CD4-positive, CD25-positive, alpha-beta regulatory T cell (primary cell): Measurements from ENCODE around the gene APC. TPM values are rescaled to one million over a fixed set of nuclear protein-coding genes. Genes with fewer than 3 reads are reported as not detected.

Source experiments
- ATAC-seq, 2 donors: fragments of 150-1000 bp; cut with Tn5 transposase; one replicate each; pipeline ENCODE4 v1.10.0; 2021; ENCODE audit warnings: low read depth in 2 of 2, moderate number of reproducible peaks in 2 of 2, moderate library complexity in 1 of 2
- DNase-seq, 3 donors: peaks; one replicate each; pipeline versions ENCODE4 v3.0.0 to v3.0.0-alpha.2; 2012 to 2022; ENCODE audit warnings: mixed read lengths in 1 of 3
- H3K27ac ChIP-seq: one replicate; pipeline ENCODE4 v1.7.0; 2013; ENCODE audit warnings: mild to moderate bottlenecking, low read length; ENCODE audit not compliant: insufficient read depth, poor library complexity, severe bottlenecking
- H3K27me3 ChIP-seq: one replicate; pipeline ENCODE4 v1.7.0; 2013; ENCODE audit warnings: low read length; ENCODE audit not compliant: control insufficient read depth, insufficient read depth
- H3K36me3 ChIP-seq: one replicate; pipeline ENCODE4 v1.7.0; 2013; ENCODE audit warnings: mild to moderate bottlenecking, low read length, moderate library complexity; ENCODE audit not compliant: control insufficient read depth, insufficient read depth
- H3K4me1 ChIP-seq: 2 replicates; pipeline ENCODE4 v1.7.0; 2013; ENCODE audit warnings: mild to moderate bottlenecking, low read length; ENCODE audit not compliant: insufficient read depth, control insufficient read depth, poor library complexity, severe bottlenecking
- H3K4me3 ChIP-seq: one replicate; pipeline ENCODE4 v1.7.0; 2013; ENCODE audit warnings: low read depth, mild to moderate bottlenecking, low read length, moderate library complexity
- H3K9me3 ChIP-seq, 2 experiments: 1 replicate in 1 of 2; 2 replicates in 1 of 2; pipeline ENCODE4 v1.7.0; 2013; ENCODE audit warnings: low read length in 2 of 2, mild to moderate bottlenecking in 1 of 2, moderate library complexity in 1 of 2; ENCODE audit not compliant: control insufficient read depth in 2 of 2
- H3K27ac Mint-ChIP-seq, 3 donors: one replicate each; pipeline ENCODE4 v1.8.0; 2020 to 2022; ENCODE audit warnings: mild to moderate bottlenecking in 3 of 3, mixed read lengths in 3 of 3, moderate library complexity in 2 of 3
- H3K27me3 Mint-ChIP-seq: one replicate; pipeline ENCODE4 v1.8.0; 2022; ENCODE audit warnings: mild to moderate bottlenecking, mixed read lengths
- H3K36me3 Mint-ChIP-seq: one replicate; pipeline ENCODE4 v1.8.0; 2020; ENCODE audit warnings: mixed read lengths
- H3K4me1 Mint-ChIP-seq, 4 donors: one replicate each; pipeline ENCODE4 v1.8.0; 2020 to 2022; ENCODE audit warnings: mixed read lengths in 4 of 4, mild to moderate bottlenecking in 1 of 4
- H3K4me3 Mint-ChIP-seq, 4 donors: one replicate each; pipeline ENCODE4 v1.8.0; 2020 to 2022; ENCODE audit warnings: mild to moderate bottlenecking in 4 of 4, mixed read lengths in 4 of 4, moderate library complexity in 3 of 4
- H3K9me3 Mint-ChIP-seq, 7 donors: one replicate each; pipeline ENCODE4 v1.8.0; 2020 to 2022; ENCODE audit warnings: mixed read lengths in 7 of 7, mild to moderate bottlenecking in 3 of 7, moderate library complexity in 2 of 7
- polyA plus RNA-seq, 4 donors: library from polyadenylated mRNA; unstranded; fragments of 300-500 nt; fragmentation: Illumina TruSeq; gene quantifications; one replicate each; pipeline ENCODE4 v1.2.3, GENCODE V29; 2021
- total RNA-seq: library from RNA; stranded (reverse); gene quantifications from one replicate; pipeline ENCODE4 v1.2.3, GENCODE V29; 2022

The APC gene
- total and polyA plus RNA-seq, 5 donors from 2014 or later: 7.6 to 40.5 (median 21.4) TPM

DNA sequence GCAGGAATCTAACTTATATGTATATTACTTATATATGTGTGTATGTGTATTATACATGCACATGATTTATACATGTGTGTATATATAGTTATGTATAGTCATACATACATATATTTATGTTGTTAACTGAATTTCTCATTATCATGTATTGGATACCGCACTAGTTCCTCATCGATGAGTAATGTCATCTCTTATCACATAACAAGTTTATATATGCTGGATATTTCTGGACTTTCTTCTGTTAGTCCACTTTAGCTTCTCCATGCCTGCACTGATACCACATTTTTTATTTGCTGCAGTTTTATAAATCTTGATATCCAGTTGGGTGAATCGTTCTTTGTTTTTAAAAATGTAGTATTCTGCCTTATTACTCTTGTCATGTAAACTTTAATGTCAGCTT lies 50.2 kb downstream of the APC start:
- Histone ChIP-seq H3K27ac (no peak overlapping the region), H3K27me3 (no peaks in the 10 kb centered on the region), H3K4me3 (no peak overlapping the region), H3K9me3 (no peaks in the 10 kb centered on the region), H3K4me1 (no peaks in the 10 kb centered on the region), H3K36me3 (peaks cover 24% of the 10 kb centered on the region)
- Mint-ChIP-seq H3K27me3 (no peaks in the 10 kb centered on the region), H3K36me3 (peaks cover 21% of the 10 kb centered on the region), H3K27ac (no peak overlapping the region), H3K4me1 (peaks cover 0 to 2% (median 0%) of the 10 kb centered on the region in 4 donors), H3K4me3 (no peak overlapping the region), H3K9me3 (no peaks in the 10 kb centered on the region)
- ATAC-seq: no peak
- DNase-seq: no peak

DNA sequence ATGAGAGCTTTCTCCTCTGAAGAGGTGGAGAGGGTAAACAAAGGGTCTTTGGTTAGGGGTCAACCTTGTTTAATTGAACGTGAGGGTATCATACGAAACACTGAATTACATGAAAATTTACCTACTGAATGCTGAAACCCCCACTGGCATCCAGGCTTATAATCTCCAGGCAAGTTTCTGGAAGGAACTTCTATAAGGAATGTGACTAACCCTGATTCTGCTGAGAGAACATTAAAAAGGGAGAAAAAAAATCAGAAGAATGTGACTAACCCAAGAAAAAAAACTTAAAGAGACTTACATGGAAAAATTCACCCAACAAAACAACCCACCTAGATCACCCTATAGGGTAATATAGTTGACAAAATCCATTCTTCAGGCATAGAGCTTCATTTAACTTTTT lies 55.5 kb downstream of the APC start:
- H3K4me3 ChIP-seq: no peak overlapping the region
- ATAC-seq (no peak), DNase-seq (no peak)
- peaks cover 39% of the 10 kb centered on the region for H3K36me3 ChIP-seq
- H3K27me3 Mint-ChIP-seq: no peaks in the 10 kb centered on the region
- H3K27ac ChIP-seq: no peak overlapping the region
- H3K4me1 Mint-ChIP-seq: peaks cover 2 to 12% (median 4%) of the 10 kb centered on the region in 4 donors
- H3K4me1 ChIP-seq: no peaks in the 10 kb centered on the region
- H3K9me3 Mint-ChIP-seq: no peaks in the 10 kb centered on the region
- peaks cover 38% of the 10 kb centered on the region for H3K36me3 Mint-ChIP-seq
- no peaks in the 10 kb centered on the region for H3K27me3 ChIP-seq
- no peak overlapping the region for H3K27ac Mint-ChIP-seq
- H3K4me3 Mint-ChIP-seq: no peak overlapping the region
- no peaks in the 10 kb centered on the region for H3K9me3 ChIP-seq

DNA sequence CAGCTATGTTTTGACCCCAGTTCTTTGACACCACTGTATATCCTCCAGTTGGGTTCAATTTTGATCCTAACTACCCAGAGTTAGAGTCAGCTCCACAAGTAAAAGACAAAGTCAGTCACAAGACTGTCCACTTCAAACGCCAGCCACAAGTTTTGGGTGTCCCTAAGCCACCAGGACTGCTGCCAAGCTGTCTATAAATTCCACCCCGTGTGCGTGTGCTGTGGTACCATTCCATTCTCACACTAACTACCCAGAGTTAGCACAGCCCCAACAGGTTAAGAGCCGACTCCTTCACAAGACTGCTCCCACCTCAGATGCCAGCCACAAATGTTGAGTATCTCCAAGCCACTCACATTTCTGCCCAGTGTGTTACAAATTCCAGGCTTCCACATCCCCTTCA lies 56.7 kb downstream of the APC start:
- Histone ChIP-seq H3K27me3 (no peaks in the 10 kb centered on the region), H3K4me3 (no peak overlapping the region), H3K9me3 (no peaks in the 10 kb centered on the region), H3K4me1 (no peaks in the 10 kb centered on the region), H3K27ac (no peak overlapping the region), H3K36me3 (peaks cover 39% of the 10 kb centered on the region)
- Mint-ChIP-seq H3K4me3 (no peak overlapping the region), H3K9me3 (no peaks in the 10 kb centered on the region), H3K27ac (no peak overlapping the region), H3K27me3 (no peaks in the 10 kb centered on the region), H3K4me1 (peaks cover 3 to 12% (median 5%) of the 10 kb centered on the region in 4 donors), H3K36me3 (peaks cover 41% of the 10 kb centered on the region)
- DNase-seq (no peak), ATAC-seq (no peak)

DNA sequence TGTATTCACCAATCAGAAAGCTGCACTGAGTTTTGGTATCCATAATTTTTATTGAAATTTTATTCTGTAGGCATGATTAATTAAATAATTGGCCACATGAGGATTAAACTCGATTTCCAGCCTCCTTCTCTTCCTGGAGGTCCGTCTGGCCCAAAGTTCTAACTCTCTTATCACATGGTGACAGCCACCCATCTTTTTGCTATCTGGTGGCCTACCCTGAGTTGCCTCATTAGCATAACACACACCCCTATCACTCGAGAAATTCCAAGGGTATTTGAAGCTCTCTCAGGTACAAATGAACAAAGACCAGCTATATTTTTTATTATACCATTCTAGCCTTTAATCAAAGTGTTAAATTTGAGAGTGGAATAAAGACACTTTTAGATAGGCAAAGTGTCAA lies 57.7 kb downstream of the APC start:
- no peak for ATAC-seq
- H3K36me3 Mint-ChIP-seq: peaks cover 41% of the 10 kb centered on the region

DNA sequence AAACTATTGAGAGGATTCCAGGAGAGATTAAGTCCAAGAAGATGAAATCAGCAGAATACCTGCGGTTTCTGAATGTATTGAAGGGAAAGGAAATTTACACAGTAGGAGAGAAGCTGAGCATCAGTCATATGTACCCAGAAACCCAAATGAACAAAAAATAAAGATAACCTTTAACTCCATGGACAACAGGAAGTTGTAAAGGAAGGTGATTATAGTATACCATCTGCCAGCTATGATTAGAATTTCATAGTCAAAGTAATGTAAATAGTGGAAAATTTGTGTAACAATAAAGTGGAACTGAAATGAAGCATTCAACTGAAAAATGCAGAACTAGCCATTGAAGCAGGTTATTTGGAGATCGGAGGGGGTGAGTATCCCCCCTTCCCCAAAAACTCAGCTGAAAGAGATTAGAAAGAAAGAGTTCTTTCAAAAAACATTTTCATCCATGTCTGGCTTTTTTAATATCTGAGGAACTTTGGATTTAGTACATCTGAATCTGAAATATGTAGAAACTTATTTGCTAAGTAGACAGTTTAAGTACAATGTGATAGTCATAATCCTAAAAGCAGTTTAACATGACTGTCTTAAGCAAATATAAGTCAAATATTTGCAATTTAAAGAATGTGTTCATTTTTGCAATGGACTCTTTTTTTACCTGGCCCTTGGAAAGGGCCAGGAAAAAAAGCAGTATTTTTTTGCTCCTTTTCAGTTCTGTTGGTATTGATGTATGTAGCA lies 58.4 kb downstream of the APC start:
- Histone ChIP-seq H3K9me3 (no peaks in the 10 kb centered on the region), H3K27ac (no peak overlapping the region), H3K36me3 (peaks cover 46% of the 10 kb centered on the region), H3K4me3 (no peak overlapping the region), H3K27me3 (no peaks in the 10 kb centered on the region), H3K4me1 (no peaks in the 10 kb centered on the region)
- H3K27me3 Mint-ChIP-seq: no peaks in the 10 kb centered on the region
- H3K36me3 Mint-ChIP-seq: peaks cover 44% of the 10 kb centered on the region
- no peaks in the 10 kb centered on the region for H3K9me3 Mint-ChIP-seq
- no peak for DNase-seq
- H3K4me1 Mint-ChIP-seq: peaks cover 3 to 12% (median 9%) of the 10 kb centered on the region in 4 donors
- H3K27ac Mint-ChIP-seq: no peak overlapping the region
- no peak overlapping the region for H3K4me3 Mint-ChIP-seq
- no peak for ATAC-seq

More for the DNA sequence above, 57.7 kb downstream of the APC start:
- no peaks in the 10 kb centered on the region for H3K27me3 Mint-ChIP-seq
- no peak for DNase-seq
- H3K36me3 ChIP-seq: peaks cover 39% of the 10 kb centered on the region
- H3K27me3 ChIP-seq: no peaks in the 10 kb centered on the region
- no peaks in the 10 kb centered on the region for H3K9me3 Mint-ChIP-seq
- no peaks in the 10 kb centered on the region for H3K4me1 ChIP-seq
- H3K27ac ChIP-seq: no peak overlapping the region
- peaks cover 3 to 12% (median 9%) of the 10 kb centered on the region in 4 donors for H3K4me1 Mint-ChIP-seq
- H3K4me3 Mint-ChIP-seq: no peak overlapping the region
- H3K27ac Mint-ChIP-seq: no peak overlapping the region
- no peaks in the 10 kb centered on the region for H3K9me3 ChIP-seq
- H3K4me3 ChIP-seq: no peak overlapping the region

DNA sequence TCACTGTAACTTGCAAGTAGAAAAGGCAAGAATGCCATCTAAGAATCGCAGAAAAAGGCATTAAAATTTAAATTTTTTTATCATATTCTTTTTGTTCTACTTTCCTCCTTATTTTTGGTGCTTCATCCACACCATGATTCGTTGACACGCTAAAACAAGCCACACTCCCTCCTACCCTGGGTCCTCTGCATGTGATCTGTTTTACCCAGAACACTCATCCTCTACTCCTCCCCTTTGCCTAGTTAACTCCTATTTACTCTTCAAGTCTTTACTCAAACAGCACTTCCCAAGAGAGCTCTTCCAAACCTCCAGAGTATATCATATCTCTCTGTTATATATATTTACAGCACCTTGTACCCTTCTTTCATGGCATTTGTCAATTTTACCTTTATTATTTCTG lies 62.0 kb downstream of the APC start:
- peaks cover 31% of the 10 kb centered on the region for H3K36me3 Mint-ChIP-seq

DNA sequence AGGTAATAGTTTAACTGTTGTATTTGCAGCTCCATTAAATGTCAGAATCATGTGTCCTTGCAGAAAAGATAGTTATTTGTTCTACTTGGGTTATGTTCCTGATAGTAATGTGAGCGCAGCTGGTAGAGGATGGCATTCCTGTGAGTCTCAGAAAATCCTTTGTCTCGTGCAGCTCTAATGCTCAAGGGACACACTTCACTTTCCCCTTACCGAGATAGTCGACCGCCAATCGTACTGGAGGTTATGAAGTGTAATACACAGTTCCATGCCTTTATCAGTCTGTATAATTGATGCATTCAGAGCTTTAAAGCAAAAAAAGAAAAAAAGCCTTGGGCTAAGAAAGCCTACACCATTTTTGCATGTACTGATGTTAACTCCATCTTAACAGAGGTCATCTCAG lies 63.2 kb downstream of the APC start:
- Histone ChIP-seq H3K36me3 (peaks cover 25% of the 10 kb centered on the region), H3K4me1 (no peaks in the 10 kb centered on the region), H3K27me3 (no peaks in the 10 kb centered on the region), H3K9me3 (no peaks in the 10 kb centered on the region), H3K4me3 (no peak overlapping the region), H3K27ac (no peak overlapping the region)
- no peak overlapping the region for H3K4me3 Mint-ChIP-seq
- H3K4me1 Mint-ChIP-seq: peaks cover 0 to 10% (median 6%) of the 10 kb centered on the region in 4 donors
- no peaks in the 10 kb centered on the region for H3K9me3 Mint-ChIP-seq
- H3K27me3 Mint-ChIP-seq: no peaks in the 10 kb centered on the region
- DNase-seq (no peak), ATAC-seq (no peak)
- no peak overlapping the region for H3K27ac Mint-ChIP-seq
- H3K36me3 Mint-ChIP-seq: peaks cover 22% of the 10 kb centered on the region

More for the DNA sequence above, 62.0 kb downstream of the APC start:
- H3K4me3 Mint-ChIP-seq: no peak overlapping the region
- no peaks in the 10 kb centered on the region for H3K27me3 ChIP-seq
- ATAC-seq (no peak), DNase-seq (no peak)
- no peaks in the 10 kb centered on the region for H3K27me3 Mint-ChIP-seq
- H3K4me1 ChIP-seq: no peaks in the 10 kb centered on the region
- H3K27ac ChIP-seq: no peak overlapping the region
- H3K9me3 ChIP-seq: no peaks in the 10 kb centered on the region
- H3K4me1 Mint-ChIP-seq: peaks cover 3 to 9% (median 6%) of the 10 kb centered on the region in 4 donors
- no peaks in the 10 kb centered on the region for H3K9me3 Mint-ChIP-seq
- no peak overlapping the region for H3K4me3 ChIP-seq
- H3K36me3 ChIP-seq: peaks cover 29% of the 10 kb centered on the region
- no peak overlapping the region for H3K27ac Mint-ChIP-seq

DNA sequence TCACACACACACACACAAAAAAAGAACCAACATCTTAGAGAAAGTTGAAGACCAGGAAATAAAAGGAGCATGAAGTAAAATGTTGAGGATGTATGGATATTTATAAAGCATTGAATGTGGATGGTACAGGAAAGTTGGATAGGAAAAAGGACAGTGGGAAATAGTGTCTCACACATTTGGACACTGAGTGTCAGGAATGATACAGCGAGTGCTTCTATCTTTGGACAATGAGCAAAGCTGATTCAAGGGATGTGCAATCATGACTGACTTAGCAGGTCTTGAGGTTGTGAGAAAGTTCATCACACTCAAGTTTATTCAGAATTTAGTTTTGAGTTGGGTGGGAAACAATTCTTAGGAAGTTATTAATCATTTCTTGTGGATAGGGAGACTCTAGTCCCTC lies 73.3 kb downstream of the APC start:
- no peak overlapping the region for H3K27ac Mint-ChIP-seq

More for the DNA sequence above, 73.3 kb downstream of the APC start:
- Histone ChIP-seq H3K4me1 (no peaks in the 10 kb centered on the region), H3K27me3 (no peaks in the 10 kb centered on the region), H3K4me3 (no peak overlapping the region), H3K36me3 (peaks cover 18% of the 10 kb centered on the region), H3K27ac (no peak overlapping the region), H3K9me3 (no peaks in the 10 kb centered on the region)
- DNase-seq (no peak), ATAC-seq (no peak)
- H3K36me3 Mint-ChIP-seq: peaks cover 40% of the 10 kb centered on the region
- H3K4me3 Mint-ChIP-seq: no peak overlapping the region
- H3K4me1 Mint-ChIP-seq: peaks cover 0 to 5% (median 1%) of the 10 kb centered on the region in 4 donors
- H3K27me3 Mint-ChIP-seq: no peaks in the 10 kb centered on the region
- H3K9me3 Mint-ChIP-seq: no peaks in the 10 kb centered on the region
